ENCODE data around the gene RBMX.

DNA sequence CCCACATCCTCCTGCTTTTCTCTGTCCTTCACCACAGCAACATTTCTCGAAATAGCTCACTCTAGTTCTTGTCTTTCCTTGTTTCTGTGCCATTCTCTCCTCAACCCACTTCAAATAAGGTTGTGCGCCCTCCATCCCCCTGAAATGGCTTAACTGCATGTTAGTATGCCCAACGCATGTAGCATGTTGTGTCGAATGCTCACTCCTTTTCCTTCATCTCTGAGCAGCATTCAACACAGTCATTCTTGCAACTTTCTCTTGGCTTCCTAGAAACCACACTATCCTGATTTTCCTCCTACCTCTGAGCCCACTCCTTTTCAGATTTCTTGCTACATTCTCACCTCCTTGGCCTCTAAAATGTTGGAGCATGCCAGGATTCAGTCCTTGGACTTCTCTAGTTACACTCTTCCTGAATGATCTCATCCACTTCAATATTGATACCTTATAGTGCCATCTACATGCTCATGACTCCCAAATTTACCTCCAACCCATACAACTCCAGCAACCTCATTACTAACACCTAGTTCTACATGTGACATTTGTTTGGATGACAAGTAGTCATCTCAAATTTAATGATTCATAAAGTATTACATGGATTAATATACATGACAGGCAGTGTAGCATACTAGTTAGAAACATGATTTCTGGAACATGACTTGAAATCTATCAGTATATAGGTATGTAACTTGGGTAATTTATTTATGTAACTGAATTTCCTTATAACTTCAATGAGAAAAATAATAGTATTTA lies 22.3 kb downstream of the RBMX start:
- no peak for TF ChIP-seq POLR2A (IDR thresholded peaks at IDR 0.05)
- TF ChIP-seq, protein P1, sequence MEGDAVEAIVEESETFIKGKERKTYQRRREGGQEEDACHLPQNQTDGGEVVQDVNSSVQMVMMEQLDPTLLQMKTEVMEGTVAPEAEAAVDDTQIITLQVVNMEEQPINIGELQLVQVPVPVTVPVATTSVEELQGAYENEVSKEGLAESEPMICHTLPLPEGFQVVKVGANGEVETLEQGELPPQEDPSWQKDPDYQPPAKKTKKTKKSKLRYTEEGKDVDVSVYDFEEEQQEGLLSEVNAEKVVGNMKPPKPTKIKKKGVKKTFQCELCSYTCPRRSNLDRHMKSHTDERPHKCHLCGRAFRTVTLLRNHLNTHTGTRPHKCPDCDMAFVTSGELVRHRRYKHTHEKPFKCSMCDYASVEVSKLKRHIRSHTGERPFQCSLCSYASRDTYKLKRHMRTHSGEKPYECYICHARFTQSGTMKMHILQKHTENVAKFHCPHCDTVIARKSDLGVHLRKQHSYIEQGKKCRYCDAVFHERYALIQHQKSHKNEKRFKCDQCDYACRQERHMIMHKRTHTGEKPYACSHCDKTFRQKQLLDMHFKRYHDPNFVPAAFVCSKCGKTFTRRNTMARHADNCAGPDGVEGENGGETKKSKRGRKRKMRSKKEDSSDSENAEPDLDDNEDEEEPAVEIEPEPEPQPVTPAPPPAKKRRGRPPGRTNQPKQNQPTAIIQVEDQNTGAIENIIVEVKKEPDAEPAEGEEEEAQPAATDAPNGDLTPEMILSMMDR (IDR thresholded peaks at IDR 0.05) = no peak

Measured in Peyer's patch (tissue), 4 donors.